Right renal pelvis (tissue), 4 donors: ENCODE measurements around the gene HS6ST1. TPM values are rescaled to one million over a fixed set of nuclear protein-coding genes. Genes with fewer than 3 reads are reported as not detected.
"Not testable (repeated sequence)": the region's sequence is repeated elsewhere in the genome, so short reads cannot be mapped to it uniquely, and the experiment has no call there.

Experiments
- DNase-seq, 4 donors: peaks; one replicate each; pipeline ENCODE4 v3.0.0-alpha.2; 2013; ENCODE audit warnings: low read depth in 4 of 4, low spot score in 3 of 4, missing footprints in 1 of 4
- polyA plus RNA-seq, 4 donors: library from polyadenylated mRNA; unstranded; fragments of 120-200 nt; gene quantifications; one replicate each; pipeline ENCODE4 v1.2.1, GENCODE V29; 2013; ENCODE audit not compliant: insufficient read length in 4 of 4

Gene HS6ST1
- polyA plus RNA-seq, 4 donors: 86.5 to 111 (median 90.6) TPM

- DNase-seq: no peak
Observed at GRCh38 chr2:128269990-128270671, 48.5 kb downstream of the HS6ST1 start.

- DNase-seq: no peak
Observed at GRCh38 chr2:128269063-128269989, 49.3 kb downstream of the HS6ST1 start.

- DNase-seq: not testable (repeated sequence)
Observed at GRCh38 chr2:128268611-128269010, 50.1 kb downstream of the HS6ST1 start.

GRCh38 chr2:128268145-128268544, 50.5 kb downstream of the HS6ST1 start:
- DNase-seq: not testable (repeated sequence)

- DNase-seq: not testable (repeated sequence)
Observed at GRCh38 chr2:128267649-128268048, 51.0 kb downstream of the HS6ST1 start.

GRCh38 chr2:128267197-128267596, 51.5 kb downstream of the HS6ST1 start:
- not testable (repeated sequence) for DNase-seq

GRCh38 chr2:128266463-128266862, 52.2 kb downstream of the HS6ST1 start:
- DNase-seq: not testable (repeated sequence)

- DNase-seq: not testable (repeated sequence)
Observed at GRCh38 chr2:128265608-128265993, 53.1 kb downstream of the HS6ST1 start.

- DNase-seq: no peak
Observed at GRCh38 chr2:128264881-128265607, 53.6 kb downstream of the HS6ST1 start.

GRCh38 chr2:128263902-128264331, 54.8 kb downstream of the HS6ST1 start:
- no peak for DNase-seq

GRCh38 chr2:128262315-128263253, 56.1 kb downstream of the HS6ST1 start:
- no peak for DNase-seq

- no peak for DNase-seq
Observed at GRCh38 chr2:128261245-128262128, 57.2 kb downstream of the HS6ST1 start.

- no peak for DNase-seq
Observed at GRCh38 chr2:128260239-128261138, 58.2 kb downstream of the HS6ST1 start.

- DNase-seq: no peak
Observed at GRCh38 chr2:128259585-128259984, 59.1 kb downstream of the HS6ST1 start.

- DNase-seq: no peak
Observed at GRCh38 chr2:128258218-128258617, 60.5 kb downstream of the HS6ST1 start.

- DNase-seq: no peak
Observed at GRCh38 chr2:128252501-128252900, 66.2 kb downstream of the HS6ST1 start.

- not testable (repeated sequence) for DNase-seq
Observed at GRCh38 chr2:128252086-128252485, 66.6 kb downstream of the HS6ST1 start.
